OCI-M1 (cell line): ENCODE data around the gene CLIP2.
"Not testable (repeated sequence)": the region's sequence is repeated elsewhere in the genome, so short reads cannot be mapped to it uniquely, and the experiment has no call there.

Experiments
- DNase-seq: peaks from one replicate; lab custom pipeline; 2025; lab: John Stamatoyannopoulos, UW

CLIP2 gene

GRCh38 chr7:74430961-74431466 is 141.8 kb downstream of the CLIP2 start:
- DNase-seq, result no peak

- not testable (repeated sequence) for DNase-seq
These were observed 148.0 kb downstream of the CLIP2 start for GRCh38 chr7:74437291-74437571.

GRCh38 chr7:74438327-74438726 is 149.1 kb downstream of the CLIP2 start:
- DNase-seq, result no peak

- DNase-seq, result no peak
These were observed 150.3 kb downstream of the CLIP2 start for GRCh38 chr7:74439541-74439940.

- not testable (repeated sequence) for DNase-seq
These were observed 150.9 kb downstream of the CLIP2 start for GRCh38 chr7:74440143-74440542.

- no peak for DNase-seq
These were observed 152.6 kb downstream of the CLIP2 start for GRCh38 chr7:74441801-74442200.

GRCh38 chr7:74443543-74444247 is 154.5 kb downstream of the CLIP2 start:
- DNase-seq, result no peak

GRCh38 chr7:74449144-74449543 is 159.9 kb downstream of the CLIP2 start:
- DNase-seq, result no peak

- DNase-seq, result peak; percentile 88
These were observed 160.7 kb downstream of the CLIP2 start for GRCh38 chr7:74449809-74450397.

GRCh38 chr7:74452748-74453321 is 163.6 kb downstream of the CLIP2 start:
- peak; percentile 31 for DNase-seq

GRCh38 chr7:74453322-74454011 is 164.3 kb downstream of the CLIP2 start, which contains the start of gene GTF2IRD1:
Gene GTF2IRD1, plus strand, starts transcription at chr7:74453906. Its CDS starts 54,175 bp downstream, at chr7:74508081.
- peak; percentile 81 for DNase-seq

- DNase-seq, result no peak
These were observed 165.1 kb downstream of the CLIP2 start for GRCh38 chr7:74454021-74454924.

GRCh38 chr7:74454925-74455288 is 165.7 kb downstream of the CLIP2 start:
- no peak for DNase-seq

GRCh38 chr7:74455291-74455804 is 166.1 kb downstream of the CLIP2 start:
- no peak for DNase-seq
